PC-9 (cell line): Measurements from ENCODE around the gene RALGPS1. TPM values are rescaled to one million over a fixed set of nuclear protein-coding genes. Genes with fewer than 3 reads are reported as not detected.

Source experiments
- BruUV-seq: library from RNA; stranded (reverse); fragments of 400-500 nt; replicated peaks from 2 replicates; lab custom pipeline; 2021; lab: Mats Ljungman, UMichigan
- CTCF ChIA-PET: fragments of 300-600 bp; sonication (Branson Sonifier 250); formaldehyde crosslinking; loops from one replicate; lab custom pipeline; 2022; ENCODE audit warnings: antibody characterized with exemption; lab: Charles Lee
- POLR2A ChIA-PET: fragments of 300-600 bp; sonication (Branson Sonifier 250); formaldehyde crosslinking; loops from one replicate; lab custom pipeline; 2022; ENCODE audit warnings: antibody characterized with exemption; ENCODE audit not compliant: unreplicated experiment; lab: Charles Lee
- DNase-seq, 2 experiments: peaks; one replicate each; pipeline versions ENCODE4 v3.0.0 to v3.0.0-alpha.2; 2015 to 2022; ENCODE audit warnings: mixed read lengths in 1 of 2
- H2AFZ ChIP-seq: fragments of 200-600 bp; sonication (generic); 2 replicates; pipeline ENCODE4 v1.8.1; 2017; ENCODE audit warnings: antibody characterized with exemption
- H3F3A ChIP-seq: fragments of 200-600 bp; sonication (generic); 2 replicates; pipeline ENCODE4 v1.8.1; 2017; ENCODE audit warnings: antibody characterized with exemption, mild to moderate bottlenecking, low read depth; ENCODE audit not compliant: insufficient read depth
- H3K27ac ChIP-seq: fragments of 200-600 bp; sonication (generic); 2 replicates; pipeline ENCODE4 v1.6.1; 2016; ENCODE audit warnings: mixed run types
- H3K27me3 ChIP-seq: fragments of 200-600 bp; sonication (generic); 2 replicates; pipeline ENCODE4 v1.6.1; 2016; ENCODE audit warnings: low read depth, mixed run types; ENCODE audit not compliant: insufficient read depth
- H3K36me3 ChIP-seq: fragments of 200-600 bp; sonication (generic); 2 replicates; pipeline ENCODE4 v1.6.1; 2016; ENCODE audit warnings: low read depth, mixed run types
- H3K4me1 ChIP-seq: fragments of 200-600 bp; sonication (generic); replicated peaks from 2 replicates; pipeline ENCODE4 v1.6.1; 2016; ENCODE audit warnings: mixed run types; ENCODE audit not compliant: insufficient read depth
- H3K4me2 ChIP-seq: fragments of 200-600 bp; sonication (generic); 2 replicates; pipeline ENCODE4 v1.6.1; 2017; ENCODE audit warnings: mixed run types
- H3K4me3 ChIP-seq: fragments of 200-600 bp; sonication (generic); 2 replicates; pipeline ENCODE4 v1.6.1; 2016; ENCODE audit warnings: mixed run types
- H3K79me2 ChIP-seq: fragments of 200-600 bp; sonication (generic); 2 replicates; pipeline ENCODE4 v1.6.1; 2017; ENCODE audit warnings: low read depth, mixed run types
- H3K9me2 ChIP-seq: fragments of 200-600 bp; sonication (generic); 2 replicates; pipeline ENCODE4 v1.8.1; 2017; ENCODE audit warnings: mild to moderate bottlenecking; ENCODE audit not compliant: insufficient read depth
- H3K9me3 ChIP-seq: fragments of 200-600 bp; sonication (generic); 2 replicates; pipeline ENCODE4 v1.8.1; 2016; ENCODE audit warnings: low read depth; ENCODE audit not compliant: insufficient read depth
- H4K20me1 ChIP-seq: fragments of 200-600 bp; sonication (generic); 2 replicates; pipeline ENCODE4 v1.8.1; 2017; ENCODE audit not compliant: insufficient read depth
- CTCF ChIP-seq: fragments of 200-600 bp; sonication (generic); conservative IDR thresholded peaks from 2 replicates; pipeline ENCODE4 v1.6.1; 2017; ENCODE audit warnings: mixed run types, antibody characterized with exemption, mild to moderate bottlenecking, moderate library complexity
- EZH2 ChIP-seq: fragments of 200-600 bp; sonication (generic); IDR thresholded peaks from 2 replicates; pipeline ENCODE4 v1.8.0; 2017; ENCODE audit warnings: antibody characterized with exemption, low read depth
- intact Hi-C: fragments of 100-400 bp; cut with micrococcal nuclease; formaldehyde crosslinking; loops from one replicate; pipeline ENCODE4 v1.10.0; 2022; ENCODE audit not compliant: unreplicated experiment
- total RNA-seq: library from RNA; stranded (reverse); gene quantifications from 2 replicates; pipeline ENCODE4 v1.2.3, GENCODE V29; 2021

Gene RALGPS1
- total RNA-seq, 1 experiment from 2014 or later, result 23.3 TPM

DNA sequence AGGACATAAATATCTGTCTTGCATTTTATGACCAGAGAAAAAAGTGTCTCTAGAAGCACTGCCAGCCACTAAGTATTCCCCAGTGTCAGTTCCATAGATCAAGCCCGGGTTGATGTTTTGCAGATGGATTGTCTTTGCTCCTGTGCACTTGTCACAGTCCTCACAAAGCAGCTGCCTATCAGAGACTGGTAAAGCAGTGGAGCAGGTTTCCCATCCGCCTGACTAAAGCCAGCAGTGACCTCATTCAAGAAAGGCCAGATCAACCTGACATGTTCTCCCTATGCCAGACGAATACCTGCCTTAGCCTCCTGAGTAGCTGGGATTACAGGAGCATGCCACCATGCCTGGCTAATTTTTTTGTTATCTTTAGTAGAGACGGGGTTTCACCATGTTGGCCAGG is 323.2 kb downstream of the RALGPS1 start:
- Histone ChIP-seq H3K27ac (no peak overlapping the region), H4K20me1 (no peaks in the 10 kb centered on the region), H3K9me3 (no peaks in the 10 kb centered on the region; the same call in 1 of the 2 replicates), H3K79me2 (no peaks in the 10 kb centered on the region), H3K9me2 (no peaks in the 10 kb centered on the region), H3K4me2 (no peak overlapping the region), H2AFZ (no peak overlapping the region), H3K27me3 (no peaks in the 10 kb centered on the region), H3K4me3 (no peak overlapping the region), H3K36me3 (no peaks in the 10 kb centered on the region), H3F3A (no peaks in the 10 kb centered on the region), H3K4me1 (no peaks in the 10 kb centered on the region)
- ChIA-PET POLR2A (no interaction called here), CTCF (no interaction called here)
- intact Hi-C loops, result no loop called here
- TF ChIP-seq CTCF, result no peak
- no peak for TF ChIP-seq EZH2
- no TSS peak for BruUV-seq
- DNase-seq, result peak in 1 of 2 experiments; percentile 6

GRCh38 chr9:127241354-127241753 is 326.8 kb downstream of the RALGPS1 start:
- no peak for TF ChIP-seq EZH2
- Histone ChIP-seq H3K79me2 (no peaks in the 10 kb centered on the region), H3K4me2 (no peak overlapping the region), H2AFZ (no peak overlapping the region), H3K4me1 (0 out of 2 replicates have a peak, but pooled peaks cover 4% of the 10 kb centered on the region), H4K20me1 (no peaks in the 10 kb centered on the region), H3K9me2 (no peaks in the 10 kb centered on the region), H3K36me3 (no peaks in the 10 kb centered on the region), H3K27ac (no peak overlapping the region), H3K4me3 (no peak overlapping the region), H3F3A (peaks cover 4% of the 10 kb centered on the region; the same call in 1 of the 2 replicates), H3K27me3 (no peaks in the 10 kb centered on the region), H3K9me3 (no peaks in the 10 kb centered on the region)
- DNase-seq, result no peak
- intact Hi-C loops, result no loop called here
- BruUV-seq, result no TSS peak
- POLR2A ChIA-PET, result no interaction called here
- CTCF ChIA-PET, result no interaction called here

- Histone ChIP-seq H4K20me1 (no peaks in the 10 kb centered on the region), H2AFZ (peak overlapping the region; percentile 90), H3K4me1 (0 out of 2 replicates have a peak, but pooled peaks cover 4% of the 10 kb centered on the region), H3K27me3 (no peaks in the 10 kb centered on the region), H3K36me3 (no peaks in the 10 kb centered on the region), H3K9me3 (no peaks in the 10 kb centered on the region), H3F3A (peaks cover 4% of the 10 kb centered on the region; the same call in 1 of the 2 replicates), H3K4me2 (peak overlapping the region; percentile 82), H3K4me3 (peak overlapping the region; percentile 72), H3K9me2 (no peaks in the 10 kb centered on the region), H3K27ac (no peak overlapping the region), H3K79me2 (no peaks in the 10 kb centered on the region)
- peak; percentile 90 to 96 for DNase-seq
- TSS peak; percentile 90 for BruUV-seq
- TF ChIP-seq EZH2 (no peak), CTCF (no peak)
- POLR2A ChIA-PET, result interaction anchor here (0.5 to 0.7 kb wide), 8 partner anchors 22 to 412 kb away, joined by 3 to 9 read pairs (median 4); no protein-coding TSS in a partner anchor
- intact Hi-C loops, result no loop called here
- CTCF ChIA-PET, result interaction anchor here (0.5 kb wide), 1 partner anchor 98 kb away, joined by 3 read pairs; no protein-coding TSS in a partner anchor
Measured at GRCh38 chr9:127244609-127245601, 330.3 kb downstream of the RALGPS1 start.
